ENCODE measurements around the gene HS3ST6.

GRCh38 chr16:1874854-1875253 is 43.4 kb downstream of the HS3ST6 start:
- TF ChIP-seq CTCF (IDR thresholded peaks at IDR 0.05) = no peak
- TF ChIP-seq POLR2A (IDR thresholded peaks at IDR 0.05) = no peak

Data from esophagus squamous epithelium (tissue), 4 donors.